ENCODE data around the gene TRIM32. TPM values are rescaled to one million over a fixed set of nuclear protein-coding genes. Genes with fewer than 3 reads are reported as not detected.

Gene TRIM32
- polyA plus RNA-seq, 1 of the 3 experiments (the other 2 are of a cell fraction): 10.2 TPM

DNA sequence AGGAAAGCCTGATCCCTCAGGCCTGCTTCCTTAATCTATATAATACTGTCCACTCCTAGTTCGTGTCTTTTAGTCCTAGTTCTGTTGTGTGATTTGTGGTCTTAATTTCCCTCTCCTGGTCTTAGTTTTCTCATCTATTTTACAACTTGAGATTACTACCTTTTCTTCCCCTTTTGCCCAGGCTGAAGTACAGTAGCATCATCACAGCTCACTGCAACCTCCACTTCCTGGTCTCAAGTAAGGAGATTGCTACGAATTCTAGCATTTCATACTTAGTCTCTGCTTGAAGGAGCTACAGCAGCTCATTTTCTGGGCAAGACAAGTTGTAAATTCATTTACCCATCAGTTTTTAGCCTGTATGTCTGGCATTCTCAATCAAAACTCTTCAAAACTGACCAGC lies 5.5 kb downstream of the TRIM32 start:
- Histone ChIP-seq H3K4me1 (ENCODE audit: control insufficient read depth in 1 of 2, insufficient read depth in 2 of 2, low read depth in 1 of 2, low read length in 1 of 2) (peaks cover 13 to 28% of the 10 kb centered on the region in 2 experiments; a peak in 3 of 4 replicates), H2AFZ (ENCODE audit: low read depth) (no peak overlapping the region), H4K20me1 (ENCODE audit: insufficient read depth) (peaks cover 57% of the 10 kb centered on the region), H3K9me3 (no peaks in the 10 kb centered on the region), H3K27ac (ENCODE audit: low read depth in 2 of 2, low read length in 1 of 2) (peak overlapping the region in 1 of 2 experiments; percentile 67; a peak in 2 of 4 replicates), H3F3A (replicated peaks; ENCODE audit: insufficient read depth) (peaks cover 3% of the 10 kb centered on the region), H3K36me3 (replicated peaks in 1 of 2; ENCODE audit: control insufficient read depth in 1 of 2, insufficient read depth in 2 of 2, low read length in 1 of 2) (peaks cover 8 to 27% of the 10 kb centered on the region in 2 experiments), H3K9ac (peak overlapping the region; percentile 0; the same call in 1 of the 2 replicates), H3K4me3 (ENCODE audit: low read depth in 2 of 2, low read length in 1 of 2) (no peak overlapping the region), H3K9me2 (no peaks in the 10 kb centered on the region), H3K79me2 (ENCODE audit: insufficient read depth) (peaks cover 95% of the 10 kb centered on the region), H3K4me2 (no peak overlapping the region), H3K27me3 (ENCODE audit: insufficient read depth) (no peaks in the 10 kb centered on the region)
- ChIA-PET CTCF (no interaction called here), POLR2A (no interaction called here)
- 86% methylated on average over 2 of the region's 2 CpGs for WGBS (ENCODE audit: low lambda C conversion rate)
- no peak for TF ChIP-seq GATA2 (CRISPR knock-in tag; IDR thresholded peaks at IDR 0.05)
- no peak for TF ChIP-seq RCOR1 (IDR thresholded peaks at IDR 0.05; ENCODE audit: low read length)
- no peak for TF ChIP-seq NRF1 (IDR thresholded peaks at IDR 0.05; ENCODE audit: low read depth, low read length)
- no peak for TF ChIP-seq MXI1 (IDR thresholded peaks at IDR 0.05; ENCODE audit: low read depth, low read length)
- no peak for TF ChIP-seq FOXM1 (IDR thresholded peaks at IDR 0.05; ENCODE audit: low read depth)
- TF ChIP-seq, protein P1, sequence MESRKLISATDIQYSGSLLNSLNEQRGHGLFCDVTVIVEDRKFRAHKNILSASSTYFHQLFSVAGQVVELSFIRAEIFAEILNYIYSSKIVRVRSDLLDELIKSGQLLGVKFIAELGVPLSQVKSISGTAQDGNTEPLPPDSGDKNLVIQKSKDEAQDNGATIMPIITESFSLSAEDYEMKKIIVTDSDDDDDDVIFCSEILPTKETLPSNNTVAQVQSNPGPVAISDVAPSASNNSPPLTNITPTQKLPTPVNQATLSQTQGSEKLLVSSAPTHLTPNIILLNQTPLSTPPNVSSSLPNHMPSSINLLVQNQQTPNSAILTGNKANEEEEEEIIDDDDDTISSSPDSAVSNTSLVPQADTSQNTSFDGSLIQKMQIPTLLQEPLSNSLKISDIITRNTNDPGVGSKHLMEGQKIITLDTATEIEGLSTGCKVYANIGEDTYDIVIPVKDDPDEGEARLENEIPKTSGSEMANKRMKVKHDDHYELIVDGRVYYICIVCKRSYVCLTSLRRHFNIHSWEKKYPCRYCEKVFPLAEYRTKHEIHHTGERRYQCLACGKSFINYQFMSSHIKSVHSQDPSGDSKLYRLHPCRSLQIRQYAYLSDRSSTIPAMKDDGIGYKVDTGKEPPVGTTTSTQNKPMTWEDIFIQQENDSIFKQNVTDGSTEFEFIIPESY (IDR thresholded peaks at IDR 0.05; ENCODE audit: borderline replicate concordance, low read depth): no peak
- no peak for TF ChIP-seq EP300 (IDR thresholded peaks at IDR 0.05; ENCODE audit: borderline replicate concordance in 1 of 2, low read depth in 1 of 2, low read length in 1 of 2)
- no peak for TF ChIP-seq GABPA (IDR thresholded peaks at IDR 0.05; ENCODE audit: low read depth)
- no peak for TF ChIP-seq FOXJ3 (CRISPR knock-in tag; IDR thresholded peaks at IDR 0.05)
- TF ChIP-seq, protein P2, sequence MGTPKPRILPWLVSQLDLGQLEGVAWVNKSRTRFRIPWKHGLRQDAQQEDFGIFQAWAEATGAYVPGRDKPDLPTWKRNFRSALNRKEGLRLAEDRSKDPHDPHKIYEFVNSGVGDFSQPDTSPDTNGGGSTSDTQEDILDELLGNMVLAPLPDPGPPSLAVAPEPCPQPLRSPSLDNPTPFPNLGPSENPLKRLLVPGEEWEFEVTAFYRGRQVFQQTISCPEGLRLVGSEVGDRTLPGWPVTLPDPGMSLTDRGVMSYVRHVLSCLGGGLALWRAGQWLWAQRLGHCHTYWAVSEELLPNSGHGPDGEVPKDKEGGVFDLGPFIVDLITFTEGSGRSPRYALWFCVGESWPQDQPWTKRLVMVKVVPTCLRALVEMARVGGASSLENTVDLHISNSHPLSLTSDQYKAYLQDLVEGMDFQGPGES (IDR thresholded peaks at IDR 0.05; ENCODE audit: low read depth, low read length): no peak
- TF ChIP-seq, protein P3, sequence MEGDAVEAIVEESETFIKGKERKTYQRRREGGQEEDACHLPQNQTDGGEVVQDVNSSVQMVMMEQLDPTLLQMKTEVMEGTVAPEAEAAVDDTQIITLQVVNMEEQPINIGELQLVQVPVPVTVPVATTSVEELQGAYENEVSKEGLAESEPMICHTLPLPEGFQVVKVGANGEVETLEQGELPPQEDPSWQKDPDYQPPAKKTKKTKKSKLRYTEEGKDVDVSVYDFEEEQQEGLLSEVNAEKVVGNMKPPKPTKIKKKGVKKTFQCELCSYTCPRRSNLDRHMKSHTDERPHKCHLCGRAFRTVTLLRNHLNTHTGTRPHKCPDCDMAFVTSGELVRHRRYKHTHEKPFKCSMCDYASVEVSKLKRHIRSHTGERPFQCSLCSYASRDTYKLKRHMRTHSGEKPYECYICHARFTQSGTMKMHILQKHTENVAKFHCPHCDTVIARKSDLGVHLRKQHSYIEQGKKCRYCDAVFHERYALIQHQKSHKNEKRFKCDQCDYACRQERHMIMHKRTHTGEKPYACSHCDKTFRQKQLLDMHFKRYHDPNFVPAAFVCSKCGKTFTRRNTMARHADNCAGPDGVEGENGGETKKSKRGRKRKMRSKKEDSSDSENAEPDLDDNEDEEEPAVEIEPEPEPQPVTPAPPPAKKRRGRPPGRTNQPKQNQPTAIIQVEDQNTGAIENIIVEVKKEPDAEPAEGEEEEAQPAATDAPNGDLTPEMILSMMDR (IDR thresholded peaks at IDR 0.05): no peak
- TF ChIP-seq MEF2A (IDR thresholded peaks at IDR 0.05; ENCODE audit: borderline replicate concordance, low read depth): no peak
- no peak for TF ChIP-seq RFX5 (IDR thresholded peaks at IDR 0.05; ENCODE audit: low read length)
- TF ChIP-seq CHD2 (IDR thresholded peaks at IDR 0.05; ENCODE audit: low read length, partially characterized antibody): no peak
- TF ChIP-seq, protein P4, sequence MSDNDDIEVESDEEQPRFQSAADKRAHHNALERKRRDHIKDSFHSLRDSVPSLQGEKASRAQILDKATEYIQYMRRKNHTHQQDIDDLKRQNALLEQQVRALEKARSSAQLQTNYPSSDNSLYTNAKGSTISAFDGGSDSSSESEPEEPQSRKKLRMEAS (IDR thresholded peaks at IDR 0.05; ENCODE audit: low read depth): no peak
- no peak for TF ChIP-seq YY1 (IDR thresholded peaks at IDR 0.05; ENCODE audit: low read depth)
- TF ChIP-seq TAF1 (IDR thresholded peaks at IDR 0.05; ENCODE audit: borderline replicate concordance, low read depth, low read length): no peak
- DNase-seq: no peak
